ENCODE results near the gene C6orf141. TPM values are rescaled to one million over a fixed set of nuclear protein-coding genes. Genes with fewer than 3 reads are reported as not detected.

The C6orf141 gene
- total and polyA plus RNA-seq, 7 donors, result 0.28 to 1.5 (median 0.66) TPM; not detected in 1

DNA sequence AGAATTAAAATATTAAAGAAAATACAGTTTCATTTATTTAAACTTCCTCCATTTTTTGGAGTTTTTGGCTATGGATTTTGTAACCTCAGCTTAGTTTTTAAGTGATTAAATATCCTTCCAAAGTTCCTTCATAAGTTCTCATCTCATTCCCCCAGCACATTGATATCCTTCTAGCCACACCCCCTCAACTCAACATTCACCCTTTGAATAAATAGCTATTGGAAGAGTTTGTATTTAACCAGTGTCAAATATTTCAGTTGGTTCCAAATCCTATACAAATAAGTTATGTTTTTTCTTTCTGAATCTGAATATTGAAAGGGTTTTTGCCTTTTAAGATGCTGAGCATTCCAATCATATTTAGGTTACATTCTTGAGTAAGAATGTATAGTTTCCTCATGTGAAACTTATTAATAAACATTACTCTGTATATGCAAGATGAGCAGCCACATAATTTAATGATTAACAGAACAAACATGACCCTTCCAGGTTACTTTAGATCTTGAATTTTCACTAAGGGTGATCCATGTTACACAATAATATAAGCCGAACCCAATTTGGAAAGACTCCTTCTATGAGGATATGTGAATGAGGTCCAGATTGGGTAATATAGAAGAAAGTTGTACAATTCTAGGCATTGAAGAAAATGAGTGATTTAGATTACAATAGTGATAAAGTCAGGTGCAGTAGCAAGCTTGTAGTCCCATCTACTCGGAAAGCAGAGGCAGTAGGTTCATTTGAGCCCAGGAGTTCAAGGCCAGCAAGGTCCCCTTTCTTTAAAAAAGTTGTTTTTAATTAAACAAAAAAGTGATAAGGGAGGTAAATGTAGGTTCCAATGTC, 37.1 kb upstream of the C6orf141 start:
- H3K27ac ChIP-seq, result no peak overlapping the region
- DNase-seq (no peak), ATAC-seq (no peak)
- intact Hi-C loops (cut with DNase I), result no loop called here
- WGBS, 3 donors, result 79 to 85% (median 81%) methylated on average over 2 of the region's 2 CpGs
- TF ChIP-seq, protein P1, sequence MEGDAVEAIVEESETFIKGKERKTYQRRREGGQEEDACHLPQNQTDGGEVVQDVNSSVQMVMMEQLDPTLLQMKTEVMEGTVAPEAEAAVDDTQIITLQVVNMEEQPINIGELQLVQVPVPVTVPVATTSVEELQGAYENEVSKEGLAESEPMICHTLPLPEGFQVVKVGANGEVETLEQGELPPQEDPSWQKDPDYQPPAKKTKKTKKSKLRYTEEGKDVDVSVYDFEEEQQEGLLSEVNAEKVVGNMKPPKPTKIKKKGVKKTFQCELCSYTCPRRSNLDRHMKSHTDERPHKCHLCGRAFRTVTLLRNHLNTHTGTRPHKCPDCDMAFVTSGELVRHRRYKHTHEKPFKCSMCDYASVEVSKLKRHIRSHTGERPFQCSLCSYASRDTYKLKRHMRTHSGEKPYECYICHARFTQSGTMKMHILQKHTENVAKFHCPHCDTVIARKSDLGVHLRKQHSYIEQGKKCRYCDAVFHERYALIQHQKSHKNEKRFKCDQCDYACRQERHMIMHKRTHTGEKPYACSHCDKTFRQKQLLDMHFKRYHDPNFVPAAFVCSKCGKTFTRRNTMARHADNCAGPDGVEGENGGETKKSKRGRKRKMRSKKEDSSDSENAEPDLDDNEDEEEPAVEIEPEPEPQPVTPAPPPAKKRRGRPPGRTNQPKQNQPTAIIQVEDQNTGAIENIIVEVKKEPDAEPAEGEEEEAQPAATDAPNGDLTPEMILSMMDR (IDR thresholded peaks at IDR 0.05), result no peak
- H3K4me1 ChIP-seq, result no peaks in the 10 kb centered on the region
- no peak overlapping the region for H3K4me3 ChIP-seq
- H3K36me3 ChIP-seq (ENCODE audit: insufficient read depth in 1 of 2, low read depth in 1 of 2), result no peaks in the 10 kb centered on the region
- no peaks in the 10 kb centered on the region for H3K9me3 ChIP-seq
- H3K27me3 ChIP-seq (ENCODE audit: insufficient read depth in 3 of 3, low read length in 2 of 3), result peaks cover 0 to 2% (median 0%) of the 10 kb centered on the region in 3 donors

- H3K9me3 ChIP-seq, result no peaks in the 10 kb centered on the region
- DNase-seq, result no peak
- TF ChIP-seq, protein P1 (IDR thresholded peaks at IDR 0.05), result no peak
- no peak overlapping the region for H3K4me3 ChIP-seq
- WGBS, 3 donors, result 72 to 77% (median 73%) methylated on average over 8 of the region's 8 CpGs
- no peak for ATAC-seq
- peaks cover 0 to 2% (median 0%) of the 10 kb centered on the region in 3 donors for H3K27me3 ChIP-seq (ENCODE audit: insufficient read depth in 3 of 3, low read length in 2 of 3)
- H3K4me1 ChIP-seq, result no peaks in the 10 kb centered on the region
- intact Hi-C loops (cut with DNase I), result no loop called here
- H3K27ac ChIP-seq, result no peak overlapping the region
- no peaks in the 10 kb centered on the region for H3K36me3 ChIP-seq (ENCODE audit: insufficient read depth in 1 of 2, low read depth in 1 of 2)
These were observed 35.6 kb upstream of the C6orf141 start for GRCh38 chr6:49514571-49515484.

GRCh38 chr6:49515485-49516146, 34.9 kb upstream of the C6orf141 start:
- TF ChIP-seq, protein P1 (IDR thresholded peaks at IDR 0.05), result no peak
- Histone ChIP-seq H3K9me3 (no peaks in the 10 kb centered on the region), H3K4me3 (no peak overlapping the region), H3K36me3 (ENCODE audit: insufficient read depth in 1 of 2, low read depth in 1 of 2) (no peaks in the 10 kb centered on the region), H3K27me3 (ENCODE audit: insufficient read depth in 3 of 3, low read length in 2 of 3) (peaks cover 0 to 2% (median 0%) of the 10 kb centered on the region in 3 donors), H3K4me1 (no peaks in the 10 kb centered on the region), H3K27ac (no peak overlapping the region)
- no peak for ATAC-seq
- 76 to 77% (median 77%) methylated on average over 10 of the region's 10 CpGs for WGBS, 3 donors
- DNase-seq, result no peak
- intact Hi-C loops (cut with DNase I), result no loop called here

- Histone ChIP-seq H3K36me3 (ENCODE audit: insufficient read depth in 1 of 2, low read depth in 1 of 2) (no peaks in the 10 kb centered on the region), H3K4me1 (no peaks in the 10 kb centered on the region), H3K9me3 (no peaks in the 10 kb centered on the region), H3K27me3 (ENCODE audit: insufficient read depth in 3 of 3, low read length in 2 of 3) (peaks cover 0 to 2% (median 0%) of the 10 kb centered on the region in 3 donors), H3K27ac (no peak overlapping the region), H3K4me3 (no peak overlapping the region)
- TF ChIP-seq, protein P1 (IDR thresholded peaks at IDR 0.05), result no peak
- ATAC-seq (no peak), DNase-seq (no peak)
- WGBS, 3 donors, result 77 to 82% (median 79%) methylated on average over 4 of the region's 4 CpGs
- intact Hi-C loops (cut with DNase I), result no loop called here
These were observed 34.3 kb upstream of the C6orf141 start for GRCh38 chr6:49516147-49516505.

Data from psoas muscle (tissue), 8 donors.